HG03354 (cell line): ENCODE measurements around the gene PSD.

Source experiments
- ATAC-seq: cut with Tn5 transposase; IDR thresholded peaks from one replicate; pipeline ENCODE4 v1.9.1; 2021; ENCODE audit warnings: mild to moderate bottlenecking; ENCODE audit not compliant: unreplicated experiment, poor library complexity, severe bottlenecking

Gene PSD

GRCh38 chr10:102421757-102422512 is 3.4 kb upstream of the PSD start:
- no peak for ATAC-seq

GRCh38 chr10:102421507-102421756 is 2.8 kb upstream of the PSD start:
- no peak for ATAC-seq

GRCh38 chr10:102420714-102421506 is 2.3 kb upstream of the PSD start, which contains the start of gene FBXL15:
Gene FBXL15 (plus strand): TSS chr10:102420836. CDS start chr10:102421130, 294 bp downstream.
- peak; percentile 77 for ATAC-seq

- ATAC-seq: no peak
Measured at GRCh38 chr10:102420181-102420713, 1.7 kb upstream of the PSD start.

- no peak for ATAC-seq
Measured at GRCh38 chr10:102419269-102420180, 940 bp upstream of the PSD start.

GRCh38 chr10:102416695-102417094 is 1.9 kb downstream of the PSD start:
- ATAC-seq: no peak

GRCh38 chr10:102416283-102416682 is 2.3 kb downstream of the PSD start:
- no peak for ATAC-seq

- no peak for ATAC-seq
Measured at GRCh38 chr10:102414749-102415148, 3.8 kb downstream of the PSD start.

GRCh38 chr10:102413806-102414561 is 4.6 kb downstream of the PSD start:
- no peak for ATAC-seq

GRCh38 chr10:102413053-102413705 is 5.4 kb downstream of the PSD start:
- no peak for ATAC-seq

GRCh38 chr10:102412293-102412692 is 6.3 kb downstream of the PSD start:
- ATAC-seq: no peak

GRCh38 chr10:102411341-102412255 is 7.0 kb downstream of the PSD start:
- no peak for ATAC-seq

- ATAC-seq: no peak
Measured at GRCh38 chr10:102410429-102411073, 8.0 kb downstream of the PSD start.

GRCh38 chr10:102409604-102410428 is 8.8 kb downstream of the PSD start:
- ATAC-seq: no peak

GRCh38 chr10:102408728-102409603 is 9.6 kb downstream of the PSD start:
- ATAC-seq: no peak
